Right lobe of liver (tissue), 4 donors: ENCODE results near the gene LRRC8B.

Source experiments
- POLR2A ChIP-seq: fragments of 450-650 bp; IDR thresholded peaks from one replicate; pipeline ENCODE4 v1.6.1; 2017; ENCODE audit warnings: antibody characterized with exemption, mild to moderate bottlenecking
- TF ChIP-seq, protein P1 (sequence below), 4 donors: fragments of 200-600 bp in 3 of 4; fragments of 450-650 bp in 1 of 4; IDR thresholded peaks; one replicate each; pipeline versions ENCODE4 v1.5.1 to v1.8.0; 2016 to 2022; ENCODE audit warnings: antibody characterized with exemption in 4 of 4, mild to moderate bottlenecking in 2 of 4
- donor health status: DM: no; HTN: no; CAD: no.
- donor health status: DM: no; HTN: no; CAD: no.
- donor health status: DM: no; HTN: yes; CAD: no.

DNA sequence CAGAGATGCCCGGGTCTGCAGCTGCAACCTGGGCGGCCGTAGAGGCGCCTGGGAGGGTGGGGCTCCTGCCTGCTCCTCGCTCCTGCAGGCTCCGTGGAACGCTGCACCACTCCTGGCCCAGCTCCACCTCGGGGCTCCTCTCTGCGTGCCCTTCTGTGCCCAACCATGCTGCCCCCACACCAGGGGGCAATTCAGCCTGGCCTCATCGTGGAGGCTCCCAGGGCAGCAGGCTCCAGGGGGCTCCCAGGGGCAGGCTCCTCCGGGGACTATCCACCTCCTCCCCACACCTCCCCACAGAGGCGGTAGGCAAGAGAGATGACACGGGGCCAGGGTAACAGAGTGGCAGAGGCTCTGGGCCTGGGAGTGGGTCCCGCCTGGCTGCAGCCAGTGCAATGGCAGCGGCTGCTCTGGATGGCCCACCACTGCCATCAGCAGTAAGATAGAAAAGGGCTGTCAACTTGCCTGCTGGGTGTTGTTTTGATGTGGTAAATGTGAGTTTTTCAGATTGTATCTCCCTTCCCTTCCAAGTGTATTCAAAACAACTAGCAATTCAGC is 85.9 kb downstream of the LRRC8B start:
- TF ChIP-seq, protein P1, sequence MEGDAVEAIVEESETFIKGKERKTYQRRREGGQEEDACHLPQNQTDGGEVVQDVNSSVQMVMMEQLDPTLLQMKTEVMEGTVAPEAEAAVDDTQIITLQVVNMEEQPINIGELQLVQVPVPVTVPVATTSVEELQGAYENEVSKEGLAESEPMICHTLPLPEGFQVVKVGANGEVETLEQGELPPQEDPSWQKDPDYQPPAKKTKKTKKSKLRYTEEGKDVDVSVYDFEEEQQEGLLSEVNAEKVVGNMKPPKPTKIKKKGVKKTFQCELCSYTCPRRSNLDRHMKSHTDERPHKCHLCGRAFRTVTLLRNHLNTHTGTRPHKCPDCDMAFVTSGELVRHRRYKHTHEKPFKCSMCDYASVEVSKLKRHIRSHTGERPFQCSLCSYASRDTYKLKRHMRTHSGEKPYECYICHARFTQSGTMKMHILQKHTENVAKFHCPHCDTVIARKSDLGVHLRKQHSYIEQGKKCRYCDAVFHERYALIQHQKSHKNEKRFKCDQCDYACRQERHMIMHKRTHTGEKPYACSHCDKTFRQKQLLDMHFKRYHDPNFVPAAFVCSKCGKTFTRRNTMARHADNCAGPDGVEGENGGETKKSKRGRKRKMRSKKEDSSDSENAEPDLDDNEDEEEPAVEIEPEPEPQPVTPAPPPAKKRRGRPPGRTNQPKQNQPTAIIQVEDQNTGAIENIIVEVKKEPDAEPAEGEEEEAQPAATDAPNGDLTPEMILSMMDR (IDR thresholded peaks at IDR 0.05), result no peak
- no peak for TF ChIP-seq POLR2A
